Amniotic stem cell (primary cell): ENCODE data around the gene AK5.

ENCODE experiments used
- DNase-seq: peaks from one replicate; lab custom pipeline; 2025; lab: John Stamatoyannopoulos, UW

AK5 gene

DNA sequence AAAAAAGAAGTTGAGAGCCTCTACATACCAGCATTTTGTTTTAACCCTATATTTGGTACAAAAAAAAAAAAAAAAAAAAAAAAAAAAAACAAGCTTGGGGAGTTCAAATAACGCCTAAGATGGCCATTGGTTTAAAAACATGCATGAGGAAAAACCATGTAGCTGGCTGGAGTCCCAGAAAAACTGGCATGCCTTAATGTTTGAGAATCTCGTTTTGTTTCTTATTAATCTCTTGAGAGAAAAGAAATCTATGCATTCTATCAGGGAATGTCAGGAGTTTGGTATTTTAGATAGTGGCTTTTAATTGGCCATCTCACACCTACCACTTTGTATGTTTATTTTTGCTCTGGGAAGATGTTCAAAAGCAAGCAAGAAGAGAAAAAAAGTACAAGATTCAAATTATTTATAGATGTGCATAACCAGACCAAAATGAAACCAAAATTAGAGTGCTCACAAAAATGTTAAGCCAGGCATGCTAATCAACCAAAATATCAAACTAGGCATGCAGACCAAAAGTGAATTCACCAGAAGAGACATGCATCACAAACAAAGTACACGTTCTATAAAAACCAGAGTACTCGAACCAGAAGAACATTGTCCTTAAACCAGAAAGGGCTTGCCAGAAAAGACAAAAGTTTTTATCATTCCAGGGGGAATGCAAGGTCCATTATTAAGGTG lies 156.6 kb downstream of the AK5 start:
- peak; percentile 6 for DNase-seq

GRCh38 chr1:77446841-77447555 lies 165.2 kb downstream of the AK5 start:
- DNase-seq = no peak

DNA sequence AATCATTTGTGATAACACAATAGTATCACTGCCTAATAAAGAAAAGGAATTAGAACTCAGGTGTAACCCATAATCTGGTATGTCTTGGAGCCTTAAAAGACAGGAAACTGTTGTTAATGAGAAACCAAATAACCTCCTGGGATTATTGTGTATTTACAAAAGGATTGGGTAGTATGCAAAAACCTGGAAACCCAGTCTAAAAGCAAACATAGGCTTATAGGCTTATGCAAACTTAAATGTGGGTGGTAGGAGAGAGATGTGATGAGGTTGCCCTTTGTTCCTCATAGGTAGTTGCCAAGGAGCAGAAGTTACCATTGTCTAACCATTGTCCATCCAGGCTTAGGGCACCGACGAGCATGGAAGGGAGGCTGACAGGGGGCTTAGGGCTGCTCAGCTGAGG lies 165.8 kb downstream of the AK5 start:
- no peak for DNase-seq

DNA sequence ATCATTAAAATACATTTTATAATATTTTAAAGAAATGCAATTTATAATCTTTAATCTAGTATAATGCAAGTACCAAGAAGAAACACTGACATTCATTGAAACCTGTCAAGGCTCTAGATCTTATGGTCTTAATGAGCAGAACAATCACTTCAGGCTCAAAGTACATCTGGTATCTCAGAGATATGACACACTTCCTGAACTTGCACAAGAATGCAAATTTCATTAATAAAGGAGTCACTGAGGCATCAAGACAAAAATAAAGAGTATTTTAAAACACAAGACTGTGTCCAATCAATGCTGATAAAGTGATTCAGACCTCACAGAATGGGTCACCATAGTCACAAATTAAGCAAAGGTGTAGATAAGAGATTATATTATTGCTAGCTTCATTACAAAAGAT lies 178.1 kb downstream of the AK5 start:
- no peak for DNase-seq

- no peak for DNase-seq
Measured at GRCh38 chr1:77461691-77462090, 179.9 kb downstream of the AK5 start.

GRCh38 chr1:77463216-77463615 lies 181.4 kb downstream of the AK5 start:
- no peak for DNase-seq

DNA sequence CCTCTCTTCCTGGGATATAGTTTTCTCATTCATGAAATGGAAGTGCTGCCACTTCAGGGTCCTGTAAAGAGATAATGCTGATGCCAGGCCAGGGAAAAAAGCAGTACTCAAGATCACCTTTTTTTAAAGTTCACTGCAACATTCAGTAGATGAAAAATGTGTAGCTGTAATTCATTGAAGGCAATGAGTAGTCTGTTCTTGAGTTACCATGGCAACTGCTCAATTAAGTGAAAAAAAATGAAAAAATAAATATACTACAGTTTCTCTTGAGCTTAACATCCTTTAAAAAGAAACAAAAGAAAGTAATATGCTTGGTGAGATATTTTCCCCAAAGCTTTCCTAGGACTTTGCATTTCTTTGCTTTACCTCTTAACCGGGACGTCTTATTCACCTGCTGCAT lies 183.3 kb downstream of the AK5 start:
- no peak for DNase-seq

DNA sequence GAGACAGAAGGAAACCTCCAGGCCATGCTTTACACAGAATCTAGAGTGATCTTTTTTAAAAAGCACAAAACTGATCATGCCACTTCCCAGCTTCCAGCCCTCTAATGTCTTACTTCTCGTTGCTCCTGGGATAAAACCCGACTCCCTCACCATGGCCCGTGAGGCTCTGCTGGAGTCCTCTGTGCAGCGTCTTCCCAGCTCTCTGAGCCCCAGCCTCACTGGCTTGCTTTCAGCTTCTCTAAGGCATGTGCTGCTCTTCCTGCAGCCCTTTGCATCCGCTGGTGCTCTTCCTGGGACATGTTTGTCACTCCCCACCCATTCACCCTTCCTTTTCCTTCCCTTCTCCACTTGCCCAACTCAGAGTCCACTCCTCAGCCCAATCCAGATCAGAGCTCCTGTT lies 184.1 kb downstream of the AK5 start:
- DNase-seq = no peak

GRCh38 chr1:77467021-77467595 lies 185.3 kb downstream of the AK5 start:
- no peak for DNase-seq

DNA sequence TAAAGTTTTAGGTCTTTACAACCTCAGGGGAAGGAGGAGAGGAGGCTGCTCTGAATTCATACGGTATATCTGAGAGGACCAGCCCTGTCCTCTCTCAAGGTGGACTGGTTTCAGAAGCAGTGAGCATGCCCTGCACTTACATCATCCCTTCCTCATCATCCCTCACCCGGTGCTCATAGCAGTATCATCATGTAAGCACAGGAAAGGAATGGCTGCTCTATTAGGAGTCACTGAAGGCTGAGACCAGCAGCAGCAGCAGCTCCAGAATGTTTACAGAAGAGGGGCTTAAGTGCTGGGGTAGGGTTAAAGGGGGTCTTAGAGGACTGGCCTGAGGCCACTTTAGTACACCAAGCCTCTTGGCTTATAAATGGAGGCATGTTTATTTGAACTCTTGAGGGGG lies 185.9 kb downstream of the AK5 start:
- DNase-seq = no peak

DNA sequence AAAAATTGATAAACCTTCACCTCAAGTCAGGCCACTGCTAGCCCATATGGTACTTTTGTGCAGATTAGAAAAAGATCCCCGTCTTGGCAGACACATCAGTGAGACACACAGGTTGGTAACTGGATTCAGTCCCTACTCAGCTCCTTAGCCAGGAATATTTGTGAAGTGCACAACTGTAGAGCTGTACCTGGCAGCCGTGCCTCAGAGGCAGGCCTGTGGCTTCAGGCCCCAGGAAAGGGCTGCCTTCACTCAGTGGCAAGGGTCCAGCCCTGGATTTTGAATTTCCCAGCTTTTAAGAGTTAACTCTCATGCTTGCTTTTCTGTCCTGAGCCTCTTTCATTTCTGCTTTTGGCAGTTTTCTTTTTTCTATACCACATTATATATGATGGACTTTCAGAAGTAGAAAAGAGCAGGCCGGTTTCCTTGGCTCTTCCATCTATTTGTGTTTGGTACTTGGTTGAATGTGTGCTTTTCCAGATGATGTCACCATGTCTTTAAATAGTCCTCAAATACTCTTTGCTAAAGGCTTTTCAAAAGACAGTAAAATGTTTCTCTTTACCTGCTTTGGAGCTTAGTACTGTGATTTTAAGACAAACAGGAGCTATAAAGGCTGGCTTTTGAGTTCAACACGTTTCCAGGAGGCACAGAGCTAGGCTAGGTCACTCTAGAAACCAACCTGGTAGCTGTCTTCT lies 186.6 kb downstream of the AK5 start:
- DNase-seq = no peak

DNA sequence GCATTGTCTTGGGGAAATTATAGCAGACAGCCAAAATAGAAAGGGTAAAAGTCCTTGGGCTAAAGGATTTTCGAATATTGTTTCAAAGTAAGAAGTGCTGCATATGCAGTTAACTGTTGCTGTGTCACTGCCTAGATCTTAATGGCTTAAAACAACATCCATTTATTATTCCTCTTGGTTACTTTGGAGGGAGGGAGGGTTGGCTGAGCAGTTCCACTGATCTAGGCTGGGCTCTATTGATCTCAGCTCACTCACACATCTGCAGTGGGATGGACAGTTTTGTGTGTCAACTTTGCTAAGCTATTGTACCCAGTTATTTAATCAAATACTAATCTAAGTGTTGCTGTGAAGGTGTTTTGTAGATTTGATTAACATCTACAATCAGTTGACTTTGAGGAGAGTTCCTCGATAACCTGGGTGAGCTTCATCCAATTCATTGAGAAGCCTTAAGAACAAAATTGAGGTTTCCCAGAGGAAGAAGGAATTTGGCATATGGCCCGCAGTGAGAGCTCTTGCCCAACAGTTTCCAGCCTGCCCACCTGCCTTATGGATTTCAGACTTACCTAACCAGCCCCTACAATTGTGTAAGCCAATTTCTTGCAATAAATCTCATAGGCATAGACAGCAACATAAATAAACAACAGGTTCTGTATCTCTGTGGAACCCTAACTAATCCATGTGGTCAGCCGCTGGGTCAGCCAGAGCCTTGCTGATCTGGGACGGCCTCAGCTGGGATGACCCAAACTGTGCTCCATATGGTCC lies 187.3 kb downstream of the AK5 start:
- no peak for DNase-seq

DNA sequence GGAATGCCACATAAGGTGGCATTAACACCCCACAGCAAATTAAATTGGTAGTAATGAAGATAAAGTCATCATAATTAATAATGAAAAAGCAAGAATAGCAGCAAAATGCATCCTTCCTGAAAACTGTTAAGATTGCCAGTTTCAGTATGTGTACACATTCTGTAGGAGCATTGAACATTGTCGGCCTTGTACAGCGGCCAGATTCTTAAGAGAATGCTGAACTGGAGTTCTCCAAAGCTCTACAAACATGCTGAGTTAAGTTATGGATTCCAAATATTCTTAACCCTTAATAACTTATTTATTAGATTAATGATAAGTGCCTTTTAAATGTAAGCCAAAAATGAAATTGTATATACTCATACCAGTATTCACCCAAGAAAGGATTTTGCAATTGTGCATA lies 189.9 kb downstream of the AK5 start:
- DNase-seq = no peak

DNA sequence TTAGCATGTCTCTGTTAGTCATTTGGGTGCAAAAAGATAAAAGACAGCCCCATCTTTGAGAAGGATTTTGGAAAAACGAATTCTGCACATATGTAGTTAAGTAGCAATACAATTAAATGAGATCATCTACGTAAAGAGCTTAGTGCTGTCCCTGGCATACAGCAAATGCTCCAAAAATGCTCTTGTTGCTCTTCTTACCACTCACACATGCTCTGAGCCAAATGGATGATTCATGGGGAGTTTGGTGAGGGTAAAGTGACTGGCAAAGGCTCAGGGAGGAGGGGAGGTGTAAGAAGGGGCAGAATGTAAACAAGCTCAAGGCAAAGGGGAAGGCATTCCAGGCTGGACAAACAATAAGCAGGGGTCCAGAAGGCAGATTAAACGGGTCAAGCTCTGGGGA lies 191.9 kb downstream of the AK5 start:
- peak; percentile 80 for DNase-seq

DNA sequence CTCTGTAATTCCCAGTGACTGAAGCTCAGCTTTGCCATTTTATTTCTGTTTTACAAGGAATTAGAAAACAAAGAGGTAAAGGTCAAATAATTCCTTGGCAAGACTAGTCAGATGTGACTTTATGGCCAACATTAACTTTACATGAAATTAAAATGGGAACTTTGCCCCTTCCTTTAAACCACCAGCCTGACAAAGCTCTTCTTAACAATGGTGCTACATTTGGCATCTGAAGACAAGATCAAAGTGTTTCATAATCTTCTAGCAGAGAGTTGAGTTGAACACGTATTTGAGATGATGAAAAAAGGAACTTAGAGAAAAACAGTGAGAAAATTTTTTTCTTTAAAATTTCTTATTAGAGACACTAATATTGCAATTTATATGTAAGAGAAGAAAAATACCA lies 193.8 kb downstream of the AK5 start:
- no peak for DNase-seq

GRCh38 chr1:77476475-77476874 lies 194.7 kb downstream of the AK5 start:
- no peak for DNase-seq

DNA sequence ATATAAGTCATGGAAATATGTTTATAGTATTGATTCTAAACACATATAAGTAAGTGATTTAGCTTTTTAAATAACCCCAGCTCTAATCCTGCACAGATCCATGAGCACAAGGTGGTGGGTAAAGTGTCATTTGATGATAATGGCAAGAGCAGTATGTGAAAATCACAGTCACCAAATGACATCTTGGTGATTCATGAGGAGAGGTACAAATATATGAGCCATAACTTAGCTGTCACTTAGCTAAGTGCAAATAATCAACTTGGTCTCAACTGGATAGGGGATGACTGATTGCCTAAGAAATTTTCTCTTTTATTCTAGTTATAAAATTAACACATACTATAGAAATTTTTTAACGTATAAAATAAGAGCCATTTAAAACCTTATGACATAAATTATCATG lies 202.5 kb downstream of the AK5 start:
- DNase-seq = no peak

DNA sequence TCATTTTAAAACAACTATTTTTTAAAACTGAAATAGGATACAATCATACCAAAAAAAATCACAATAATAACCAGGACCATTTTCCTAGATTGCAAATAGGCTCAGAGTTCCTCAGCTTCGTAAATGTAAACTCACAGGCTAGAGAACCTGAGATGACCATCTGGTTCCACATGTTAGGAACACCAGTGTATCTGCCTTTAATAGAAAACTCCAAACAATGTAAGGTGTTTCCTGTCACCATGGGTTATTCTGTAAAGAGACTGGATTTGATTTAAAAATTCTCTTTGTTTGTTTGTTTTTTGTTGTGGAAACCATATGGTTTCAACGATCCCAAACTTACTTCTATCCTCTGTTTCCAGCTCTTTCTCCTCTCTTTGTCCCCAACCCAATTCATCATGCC lies 203.1 kb downstream of the AK5 start:
- DNase-seq = no peak

DNA sequence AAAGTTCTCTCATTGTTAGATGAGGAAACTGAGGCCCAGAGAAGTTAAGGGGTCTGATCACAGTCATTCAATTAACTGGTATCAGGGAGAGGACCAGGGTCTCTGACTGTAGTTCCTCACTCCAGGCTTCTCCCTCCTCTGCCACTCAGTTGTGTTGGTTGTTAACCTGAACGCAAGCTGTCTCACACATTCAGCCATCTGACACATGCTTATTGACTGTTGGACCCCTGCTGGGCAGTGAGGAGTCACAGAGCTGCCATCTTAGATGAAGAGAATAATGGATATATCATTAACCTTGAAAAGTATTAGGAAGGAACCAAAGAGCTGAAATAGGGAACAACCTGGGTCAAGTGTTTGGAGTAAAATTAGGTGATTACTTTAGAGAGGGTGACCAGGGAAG lies 205.8 kb downstream of the AK5 start:
- DNase-seq = no peak

- no peak for DNase-seq
Measured at GRCh38 chr1:77489910-77490309, 208.1 kb downstream of the AK5 start.

DNA sequence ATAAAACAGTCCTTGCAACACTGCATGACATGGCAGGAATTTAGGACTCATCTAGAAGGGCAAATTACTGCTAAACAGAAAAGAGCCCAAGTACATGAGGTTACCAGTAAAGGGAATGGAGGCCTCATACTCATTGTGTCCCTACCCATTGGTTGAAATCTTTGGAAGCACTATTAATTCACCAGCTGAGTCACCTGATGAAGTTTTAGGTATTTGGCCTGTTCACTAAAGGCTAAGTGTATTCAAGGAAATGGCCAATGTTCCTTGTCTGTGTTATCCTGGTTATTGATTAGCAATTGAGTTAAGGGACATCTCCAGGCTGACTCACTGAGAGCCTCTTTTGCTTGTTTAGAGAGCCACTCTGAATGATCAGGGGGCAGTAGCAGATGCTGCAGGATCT lies 212.2 kb downstream of the AK5 start:
- no peak for DNase-seq

DNA sequence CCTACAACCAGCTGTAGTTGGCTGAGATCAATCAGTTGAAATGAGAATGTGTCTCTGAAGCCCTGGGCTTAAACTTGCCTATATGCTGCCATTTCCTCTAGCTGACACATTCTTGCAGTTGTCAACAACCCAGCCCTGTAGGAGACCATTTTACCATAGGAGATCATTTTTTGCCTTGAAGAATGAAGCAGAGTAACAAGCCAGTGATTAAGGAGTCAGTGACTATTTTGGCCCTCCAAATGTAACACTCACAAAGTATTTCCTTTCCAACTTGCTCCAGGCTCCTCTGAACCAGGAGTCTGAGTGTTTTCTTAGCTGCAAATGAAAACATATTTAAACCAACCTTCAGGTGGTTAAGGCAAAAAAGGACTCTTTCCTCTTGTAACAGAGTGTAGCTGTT lies 217.1 kb downstream of the AK5 start:
- DNase-seq = no peak
